ENCODE results near the gene MICALL2. TPM values are rescaled to one million over a fixed set of nuclear protein-coding genes. Genes with fewer than 3 reads are reported as not detected.

Gene MICALL2
- total and polyA plus RNA-seq, 4 donors, result 2.9 to 16.3 (median 7.6) TPM

- Histone ChIP-seq H3K27ac (ENCODE audit: low read depth in 1 of 2, low read length in 2 of 2) (no peak overlapping the region), H3K9ac (ENCODE audit: low read depth in 1 of 2, low read length in 2 of 2) (no peak overlapping the region), H3K9me3 (ENCODE audit: control insufficient read depth in 4 of 4, low read length in 3 of 4) (peaks cover 9 to 15% (median 12%) of the 10 kb centered on the region in 4 donors), H3K4me3 (ENCODE audit: low read depth in 1 of 3, low read length in 3 of 3) (no peak overlapping the region), H3K27me3 (ENCODE audit: control insufficient read depth in 4 of 4, insufficient read depth in 4 of 4, low read length in 3 of 4) (peaks cover 0 to 6% (median 3%) of the 10 kb centered on the region in 4 donors), H3K36me3 (ENCODE audit: control insufficient read depth in 4 of 4, insufficient read depth in 3 of 4, low read depth in 1 of 4, low read length in 3 of 4) (no peaks in the 10 kb centered on the region), H3K4me1 (ENCODE audit: control insufficient read depth in 4 of 4, insufficient read depth in 4 of 4, low read length in 3 of 4) (no peaks in the 10 kb centered on the region)
- WGBS, result 90% methylated on average over 12 of the region's 12 CpGs
- DNase-seq (ENCODE audit: low spot score), result no peak
- TF ChIP-seq GABPA (IDR thresholded peaks at IDR 0.05 in 1 of 2, conservative IDR thresholded peaks at IDR 0.05 in 1 of 2) (no peak), TAF1 (conservative IDR thresholded peaks at IDR 0.05) (no peak), MAX (IDR thresholded peaks at IDR 0.05) (no peak), ZBTB33 (IDR thresholded peaks at IDR 0.05) (no peak), FOXA2 (IDR thresholded peaks at IDR 0.05) (no peak), NR2F2 (IDR thresholded peaks at IDR 0.05) (no peak), HNF4G (IDR thresholded peaks at IDR 0.05) (no peak), CTCF (IDR thresholded peaks at IDR 0.05; ENCODE audit: low read depth, low read length, missing input control) (no peak), RXRA (IDR thresholded peaks at IDR 0.05) (no peak), ATF3 (IDR thresholded peaks at IDR 0.05) (no peak), FOXA1 (IDR thresholded peaks at IDR 0.05) (no peak), RAD21 (IDR thresholded peaks at IDR 0.05) (no peak), JUND (IDR thresholded peaks at IDR 0.05) (no peak)
- TF ChIP-seq, protein P1, sequence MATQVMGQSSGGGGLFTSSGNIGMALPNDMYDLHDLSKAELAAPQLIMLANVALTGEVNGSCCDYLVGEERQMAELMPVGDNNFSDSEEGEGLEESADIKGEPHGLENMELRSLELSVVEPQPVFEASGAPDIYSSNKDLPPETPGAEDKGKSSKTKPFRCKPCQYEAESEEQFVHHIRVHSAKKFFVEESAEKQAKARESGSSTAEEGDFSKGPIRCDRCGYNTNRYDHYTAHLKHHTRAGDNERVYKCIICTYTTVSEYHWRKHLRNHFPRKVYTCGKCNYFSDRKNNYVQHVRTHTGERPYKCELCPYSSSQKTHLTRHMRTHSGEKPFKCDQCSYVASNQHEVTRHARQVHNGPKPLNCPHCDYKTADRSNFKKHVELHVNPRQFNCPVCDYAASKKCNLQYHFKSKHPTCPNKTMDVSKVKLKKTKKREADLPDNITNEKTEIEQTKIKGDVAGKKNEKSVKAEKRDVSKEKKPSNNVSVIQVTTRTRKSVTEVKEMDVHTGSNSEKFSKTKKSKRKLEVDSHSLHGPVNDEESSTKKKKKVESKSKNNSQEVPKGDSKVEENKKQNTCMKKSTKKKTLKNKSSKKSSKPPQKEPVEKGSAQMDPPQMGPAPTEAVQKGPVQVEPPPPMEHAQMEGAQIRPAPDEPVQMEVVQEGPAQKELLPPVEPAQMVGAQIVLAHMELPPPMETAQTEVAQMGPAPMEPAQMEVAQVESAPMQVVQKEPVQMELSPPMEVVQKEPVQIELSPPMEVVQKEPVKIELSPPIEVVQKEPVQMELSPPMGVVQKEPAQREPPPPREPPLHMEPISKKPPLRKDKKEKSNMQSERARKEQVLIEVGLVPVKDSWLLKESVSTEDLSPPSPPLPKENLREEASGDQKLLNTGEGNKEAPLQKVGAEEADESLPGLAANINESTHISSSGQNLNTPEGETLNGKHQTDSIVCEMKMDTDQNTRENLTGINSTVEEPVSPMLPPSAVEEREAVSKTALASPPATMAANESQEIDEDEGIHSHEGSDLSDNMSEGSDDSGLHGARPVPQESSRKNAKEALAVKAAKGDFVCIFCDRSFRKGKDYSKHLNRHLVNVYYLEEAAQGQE (IDR thresholded peaks at IDR 0.05), result no peak
Measured at GRCh38 chr7:1402110-1402790, 57.0 kb downstream of the MICALL2 start.

- WGBS, result 68% methylated on average over 18 of the region's 18 CpGs
- no peak overlapping the region for H3K9ac ChIP-seq (ENCODE audit: low read depth in 1 of 2, low read length in 2 of 2)
- peaks cover 0 to 6% (median 3%) of the 10 kb centered on the region in 4 donors for H3K27me3 ChIP-seq (ENCODE audit: control insufficient read depth in 4 of 4, insufficient read depth in 4 of 4, low read length in 3 of 4)
- no peak for TF ChIP-seq HNF4A (conservative IDR thresholded peaks at IDR 0.05)
- no peak for TF ChIP-seq RXRA (IDR thresholded peaks at IDR 0.05)
- no peak for TF ChIP-seq MAX (IDR thresholded peaks at IDR 0.05)
- no peak for TF ChIP-seq ZBTB33 (IDR thresholded peaks at IDR 0.05)
- no peak for TF ChIP-seq YY1 (IDR thresholded peaks at IDR 0.05)
- no peak for TF ChIP-seq NR2F2 (IDR thresholded peaks at IDR 0.05)
- no peak for TF ChIP-seq GABPA (IDR thresholded peaks at IDR 0.05 in 1 of 2, conservative IDR thresholded peaks at IDR 0.05 in 1 of 2)
- no peak for TF ChIP-seq SP1 (IDR thresholded peaks at IDR 0.05)
- no peak for TF ChIP-seq TAF1 (conservative IDR thresholded peaks at IDR 0.05)
- no peak for TF ChIP-seq JUND (IDR thresholded peaks at IDR 0.05)
- no peak for TF ChIP-seq CTCF (IDR thresholded peaks at IDR 0.05; ENCODE audit: low read depth, low read length, missing input control)
- no peak for TF ChIP-seq EGR1 (IDR thresholded peaks at IDR 0.05; ENCODE audit: low read depth in 2 of 2)
Measured at GRCh38 chr7:1401011-1401410, 58.3 kb downstream of the MICALL2 start.

More at GRCh38 chr7:1401011-1401410, 58.3 kb downstream of the MICALL2 start:
- no peaks in the 10 kb centered on the region for H3K36me3 ChIP-seq (ENCODE audit: control insufficient read depth in 4 of 4, insufficient read depth in 3 of 4, low read depth in 1 of 4, low read length in 3 of 4)
- H3K9me3 ChIP-seq (ENCODE audit: control insufficient read depth in 4 of 4, low read length in 3 of 4), result peaks cover 9 to 15% (median 13%) of the 10 kb centered on the region in 4 donors
- H3K27ac ChIP-seq (ENCODE audit: low read depth in 1 of 2, low read length in 2 of 2), result no peak overlapping the region
- H3K4me1 ChIP-seq (ENCODE audit: control insufficient read depth in 4 of 4, insufficient read depth in 4 of 4, low read length in 3 of 4), result no peaks in the 10 kb centered on the region
- no peak overlapping the region for H3K4me3 ChIP-seq (ENCODE audit: low read depth in 1 of 3, low read length in 3 of 3)
- DNase-seq (ENCODE audit: low spot score), result no peak

Data from liver (tissue), 9 donors.